HepG2 (cell line): ENCODE results near the gene CHEK2. TPM values are rescaled to one million over a fixed set of nuclear protein-coding genes. Genes with fewer than 3 reads are reported as not detected.
"Not testable (repeated sequence)": the region's sequence is repeated elsewhere in the genome, so short reads cannot be mapped to it uniquely, and the experiment has no call there.

Experiments used
- ATAC-seq: fragments of 200-7000 bp; cut with Tn5 transposase; 3 replicates; pipeline ENCODE4 v1.9.1; 2020; ENCODE audit warnings: mild to moderate bottlenecking, moderate library complexity
- BruUV-seq: library from RNA; stranded (reverse); fragments of 400-500 nt; replicated peaks from 2 replicates; lab custom pipeline; 2021; lab: Mats Ljungman, UMichigan
- CTCF ChIA-PET: fragments of 300-600 bp; formaldehyde crosslinking; extraction: SDS; loops from one replicate; lab custom pipeline; 2021; ENCODE audit warnings: low total read pairs, inconsistent platforms, low intra/inter-chr PET ratio; lab: Yijun Ruan, JAX
- POLR2A ChIA-PET: fragments of 350-600 bp; sonication (Branson Sonifier 250); formaldehyde crosslinking; loops from one replicate; lab custom pipeline; 2020; ENCODE audit warnings: antibody characterized with exemption, inconsistent platforms; lab: Yijun Ruan, JAX
- DNase-seq: peaks from one replicate; pipeline ENCODE4 v3.0.0-alpha.2; 2015; ENCODE audit warnings: low spot score
- FAIRE-seq: peaks from 3 replicates; lab custom pipeline; 2011; peaks lifted over from hg19 to GRCh38; lab: Jason Lieb, UNC
- H2AFZ ChIP-seq: one replicate; pipeline ENCODE4 v1.6.1; 2011; ENCODE audit warnings: low read length, inconsistent platforms
- H3K27ac ChIP-seq: fragments of 300-600 bp; 3 replicates; pipeline ENCODE4 v1.8.0; 2011; ENCODE audit warnings: mixed run types, mild to moderate bottlenecking, mixed read lengths, low read length, inconsistent platforms; ENCODE audit not compliant: insufficient read depth; ENCODE audit errors: extremely low read length
- H3K27me3 ChIP-seq, 2 experiments: fragments of 200-600 bp in 1 of 2; 2 replicates in 1 of 2; 3 replicates in 1 of 2; pipeline versions ENCODE4 v1.6.0 to v1.8.0; 2011; ENCODE audit warnings: low read length in 2 of 2, mild to moderate bottlenecking in 2 of 2, moderate library complexity in 2 of 2, inconsistent platforms in 1 of 2; ENCODE audit not compliant: insufficient read depth in 2 of 2, control insufficient read depth in 1 of 2
- H3K36me3 ChIP-seq, 2 experiments: fragments of 200-600 bp in 1 of 2; replicated peaks in 1 of 2; 2 replicates in 1 of 2; 3 replicates in 1 of 2; pipeline versions ENCODE4 v1.5.1 to v1.8.0; 2011; ENCODE audit warnings: low read length in 2 of 2, inconsistent platforms in 1 of 2; ENCODE audit not compliant: insufficient read depth in 2 of 2, control insufficient read depth in 1 of 2
- H3K4me1 ChIP-seq: 2 replicates; pipeline ENCODE4 v1.5.1; 2012; ENCODE audit warnings: low read length, inconsistent platforms; ENCODE audit not compliant: insufficient read depth
- H3K4me2 ChIP-seq: 2 replicates; pipeline ENCODE4 v1.6.0; 2011; ENCODE audit warnings: low read depth, low read length, inconsistent platforms
- H3K4me3 ChIP-seq, 3 experiments: fragments of 200-600 bp in 1 of 3; sonication (generic), shearing (Covaris generic) in 1 of 3; replicated peaks in 1 of 3; 2 replicates each; pipeline ENCODE4 v1.5.1; 2011 to 2016; ENCODE audit warnings: low read length in 3 of 3, inconsistent platforms in 2 of 3, low read depth in 2 of 3, mild to moderate bottlenecking in 2 of 3, control low read depth in 1 of 3, mixed read lengths in 1 of 3; ENCODE audit not compliant: insufficient read depth in 1 of 3
- H3K79me2 ChIP-seq: one replicate; pipeline ENCODE4 v1.6.1; 2011; ENCODE audit warnings: low read length, inconsistent platforms; ENCODE audit not compliant: insufficient read depth
- H3K9ac ChIP-seq: 2 replicates; pipeline ENCODE4 v1.6.0; 2011; ENCODE audit warnings: mild to moderate bottlenecking, low read depth, low read length, inconsistent platforms; ENCODE audit not compliant: insufficient read depth
- H3K9me3 ChIP-seq: 2 replicates; pipeline ENCODE4 v1.5.1; 2012; ENCODE audit warnings: mild to moderate bottlenecking, low read length
- H4K20me1 ChIP-seq: 2 replicates; pipeline ENCODE4 v1.6.0; 2011; ENCODE audit warnings: inconsistent platforms, mild to moderate bottlenecking, low read length, moderate library complexity; ENCODE audit not compliant: insufficient read depth
- MAFK ChIP-seq, 2 experiments: IDR thresholded peaks in 1 of 2; conservative IDR thresholded peaks in 1 of 2; 2 replicates each; pipeline ENCODE4 v1.6.1; 2011; ENCODE audit warnings: improper control_type of control experiment in 2 of 2, low read length in 2 of 2
- WGBS: methylation state at CpG from one replicate; pipeline ENCODE4 v1.1.6; 2017; ENCODE audit warnings: low lambda C conversion rate; 5-methylcytosine and 5-hydroxymethylcytosine counted together
- in situ Hi-C: cut with HindIII; loops from 2 replicates; pipeline ENCODE4 v1.10.0; 2017; ENCODE audit warnings: low pct_unique_long_range_greater_than_20kb; ENCODE audit not compliant: extremely low pct_ligation_motif_present
- intact Hi-C: fragments of 100-400 bp; cut with micrococcal nuclease; formaldehyde crosslinking; loops from one replicate; pipeline ENCODE4 v1.10.0; 2022; ENCODE audit not compliant: unreplicated experiment
- polyA plus RNA-seq, 8 experiments: library from polyadenylated mRNA; depleted of rRNA in 3 of 8; stranded (reverse) in 7 of 8; unstranded in 1 of 8; fragments of >200 nt; fragmentation: Illumina TruSeq in 4 of 8; extraction: Trizol in 4 of 8; gene quantifications; 2 replicates each; pipeline versions ENCODE4 v1.2.1 to v1.2.3, GENCODE V29; 2011 to 2016; ENCODE audit warnings: low read depth in 4 of 8, missing spikeins in 1 of 8, mixed read lengths in 1 of 8; ENCODE audit not compliant: insufficient read depth in 1 of 8
- total RNA-seq, 5 experiments: library from RNA; depleted of rRNA; stranded (reverse); fragments of >200 nt; fragmentation: Illumina TruSeq; extraction: Trizol; gene quantifications; 2 replicates each; pipeline ENCODE4 v1.2.3, GENCODE V29; 2016; ENCODE audit warnings: low read depth in 1 of 5

Gene CHEK2
- total and polyA plus RNA-seq, 2 of the 13 experiments (the other 11 are each of a cell fraction or from before 2014, with no cell fraction given) = 27.0 to 40.5 TPM

DNA sequence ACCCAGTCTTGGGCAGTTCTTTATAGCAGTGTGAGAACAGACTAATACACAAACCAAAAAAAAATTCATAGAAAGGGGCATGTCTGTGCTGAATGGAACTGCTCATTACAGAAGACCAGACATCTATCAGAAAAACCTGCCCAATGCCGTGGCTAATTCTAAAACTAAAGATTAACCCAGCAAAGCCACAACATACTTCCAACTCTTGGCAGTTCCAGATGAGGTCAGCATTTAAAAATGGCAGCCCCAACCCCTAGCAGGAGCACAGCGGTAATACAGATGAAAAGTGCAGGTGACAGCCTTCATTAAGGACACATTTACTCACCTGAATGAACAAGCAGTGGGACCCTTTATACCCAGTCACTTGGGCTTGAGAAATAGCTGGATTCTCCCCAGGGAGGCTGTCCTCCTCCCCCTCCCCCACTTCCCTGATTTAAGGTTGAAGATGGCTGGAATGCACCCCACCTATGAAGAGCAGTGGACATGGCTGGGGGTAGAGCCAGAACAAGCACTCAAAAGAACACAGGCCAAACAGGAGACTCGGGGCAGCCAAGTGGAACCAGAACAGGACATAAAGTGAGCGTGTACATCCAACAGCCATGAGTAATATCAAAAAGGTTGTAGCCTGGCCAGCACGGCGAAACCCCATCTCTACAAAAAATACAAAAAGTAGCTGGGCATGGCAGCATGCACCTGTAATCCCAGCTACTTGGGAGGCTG lies 48.4 kb downstream of the CHEK2 start:
- H2AFZ ChIP-seq, BruUV-seq, H4K20me1 ChIP-seq, CTCF ChIA-PET, H3K27ac ChIP-seq, in situ Hi-C loops, DNase-seq, H3K4me2 ChIP-seq, ATAC-seq, intact Hi-C loops, POLR2A ChIA-PET, H3K36me3 ChIP-seq, FAIRE-seq, H3K27me3 ChIP-seq, H3K9me3 ChIP-seq, H3K4me1 ChIP-seq, H3K79me2 ChIP-seq, H3K4me3 ChIP-seq, H3K9ac ChIP-seq: not testable (repeated sequence)
- WGBS = 96% methylated on average over 6 of the region's 6 CpGs
- peak in 1 of 2 experiments; percentile 12; a peak in 1 of 4 replicates for TF ChIP-seq MAFK (conservative IDR thresholded peaks at IDR 0.05 in 1 of 2, IDR thresholded peaks at IDR 0.05 in 1 of 2; ENCODE audit: low read length in 2 of 2)

DNA sequence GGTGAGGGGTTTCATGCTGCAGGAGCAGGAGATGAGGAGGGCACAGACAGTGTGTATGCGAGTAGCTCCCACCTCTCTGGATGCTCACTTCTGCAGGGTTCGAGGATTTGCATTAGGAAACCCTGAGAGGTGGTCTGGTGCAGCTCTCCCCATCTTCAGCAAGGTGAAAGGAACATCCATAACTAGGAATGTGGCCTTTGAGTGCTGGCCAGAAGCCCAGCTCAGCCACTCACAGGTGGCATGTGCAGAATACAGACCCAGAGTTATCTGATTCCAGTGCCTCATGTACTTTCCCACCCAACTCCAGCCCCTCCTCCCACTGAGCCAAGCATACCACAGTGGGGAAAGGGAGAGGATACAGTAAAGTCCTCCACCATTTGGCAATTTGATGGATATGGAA lies 51.8 kb downstream of the CHEK2 start:
- ATAC-seq = not testable (repeated sequence)

DNA sequence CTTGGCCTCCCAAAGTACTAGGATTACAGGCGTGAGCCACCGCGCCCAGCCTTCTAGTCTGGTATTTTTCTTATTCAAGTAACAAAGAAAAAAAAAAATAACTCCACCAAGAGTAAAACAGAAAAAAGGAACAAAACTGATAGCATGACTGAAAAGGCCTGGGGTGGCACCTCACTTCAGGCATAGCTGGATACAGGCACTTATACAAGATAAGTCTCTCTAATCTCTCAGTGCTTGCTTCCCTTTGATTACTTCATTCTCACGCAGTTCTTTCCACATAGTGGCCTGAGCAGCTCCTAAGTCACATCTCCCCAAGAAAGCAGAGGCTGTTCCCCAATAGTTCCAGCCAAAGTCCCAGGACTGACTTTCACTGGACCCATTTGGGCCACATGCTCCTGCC lies 58.7 kb downstream of the CHEK2 start:
- Histone ChIP-seq H3K4me1 (peaks cover 30% of the 10 kb centered on the region), H3K79me2 (peaks cover 13% of the 10 kb centered on the region)
- intact Hi-C loops, ATAC-seq, H4K20me1 ChIP-seq, H3K4me2 ChIP-seq, in situ Hi-C loops, DNase-seq, FAIRE-seq, H3K27me3 ChIP-seq, POLR2A ChIA-PET, BruUV-seq, H3K9ac ChIP-seq, H3K9me3 ChIP-seq, H3K36me3 ChIP-seq, CTCF ChIA-PET, H3K4me3 ChIP-seq, H2AFZ ChIP-seq, H3K27ac ChIP-seq: not testable (repeated sequence)
- WGBS = 93% methylated on average over 4 of the region's 4 CpGs

More for the DNA sequence above, 51.8 kb downstream of the CHEK2 start:
- H3K9ac ChIP-seq, H3K4me2 ChIP-seq, FAIRE-seq, H4K20me1 ChIP-seq, H3K36me3 ChIP-seq, H3K4me1 ChIP-seq, DNase-seq, H3K27ac ChIP-seq, CTCF ChIA-PET, intact Hi-C loops, H2AFZ ChIP-seq, in situ Hi-C loops, BruUV-seq, H3K4me3 ChIP-seq, H3K9me3 ChIP-seq, POLR2A ChIA-PET, H3K79me2 ChIP-seq, H3K27me3 ChIP-seq: not testable (repeated sequence)
- WGBS = 100% methylated on average over 2 of the region's 2 CpGs
